Panc1 (cell line): ENCODE results near the gene HHAT. TPM values are rescaled to one million over a fixed set of nuclear protein-coding genes. Genes with fewer than 3 reads are reported as not detected.

Source experiments
- ATAC-seq: fragments of 200-7000 bp; cut with Tn5 transposase; 2 replicates; pipeline ENCODE4 v1.9.1; 2020; ENCODE audit warnings: mild to moderate bottlenecking, moderate library complexity
- BruUV-seq: library from RNA; stranded (reverse); fragments of 400-500 nt; replicated peaks from 2 replicates; lab custom pipeline; 2021; lab: Mats Ljungman, UMichigan
- CTCF ChIA-PET: fragments of 300-600 bp; sonication (Branson Sonifier 250); formaldehyde crosslinking; loops from one replicate; lab custom pipeline; 2022; ENCODE audit warnings: antibody characterized with exemption; lab: Charles Lee
- POLR2A ChIA-PET: fragments of 300-600 bp; sonication (Branson Sonifier 250); formaldehyde crosslinking; loops from one replicate; lab custom pipeline; 2022; ENCODE audit warnings: antibody characterized with exemption; lab: Charles Lee
- DNase-seq: peaks from one replicate; pipeline ENCODE4 v3.0.0-alpha.2; 2010; ENCODE audit warnings: low read depth, low spot score
- H3K27ac ChIP-seq: 2 replicates; pipeline ENCODE4 v1.5.1; 2011; ENCODE audit warnings: mild to moderate bottlenecking, low read length, inconsistent platforms
- H3K27me3 ChIP-seq: fragments of 200-500 bp; sonication (Bioruptor generic); 2 replicates; pipeline ENCODE4 v1.6.0; 2014; ENCODE audit warnings: low read length, inconsistent platforms; ENCODE audit not compliant: control insufficient read depth, insufficient read depth
- H3K36me3 ChIP-seq: fragments of 200-500 bp; sonication (Bioruptor generic); 2 replicates; pipeline ENCODE4 v1.5.1; 2014; ENCODE audit warnings: inconsistent platforms, mild to moderate bottlenecking, low read length, moderate library complexity; ENCODE audit not compliant: control insufficient read depth, insufficient read depth
- H3K4me1 ChIP-seq: 2 replicates; pipeline ENCODE4 v1.5.1; 2011; ENCODE audit warnings: inconsistent platforms, mild to moderate bottlenecking, low read length, moderate library complexity; ENCODE audit not compliant: control insufficient read depth, insufficient read depth
- H3K4me3 ChIP-seq, 2 experiments: 2 replicates each; pipeline ENCODE4 v1.5.1; 2011 to 2012; ENCODE audit warnings: low read depth in 2 of 2, low read length in 2 of 2, mild to moderate bottlenecking in 2 of 2, inconsistent platforms in 1 of 2, moderate library complexity in 1 of 2
- H3K9me3 ChIP-seq: fragments of 200-500 bp; sonication (Bioruptor generic); 2 replicates; pipeline ENCODE4 v1.5.1; 2014; ENCODE audit warnings: low read depth, mild to moderate bottlenecking, inconsistent platforms, low read length, moderate library complexity; ENCODE audit not compliant: control insufficient read depth, insufficient read depth
- POLR2AphosphoS5 ChIP-seq: IDR thresholded peaks from 2 replicates; pipeline ENCODE4 v1.6.1; 2012; ENCODE audit warnings: mild to moderate bottlenecking, low read depth, low read length, moderate library complexity
- SIN3A ChIP-seq: IDR thresholded peaks from 2 replicates; pipeline ENCODE4 v1.6.1; 2012; ENCODE audit warnings: low read depth, mild to moderate bottlenecking, low read length, moderate library complexity, borderline replicate concordance; ENCODE audit not compliant: insufficient read depth
- TCF7L2 ChIP-seq: IDR thresholded peaks from 2 replicates; pipeline ENCODE4 v1.6.1; 2011; ENCODE audit warnings: mild to moderate bottlenecking, low read depth, low read length, inconsistent platforms
- in situ Hi-C: cut with HindIII; loops from 2 replicates; pipeline ENCODE4 v1.10.0; 2016; ENCODE audit warnings: low sequenced_read_pairs, low pct_unique_long_range_greater_than_20kb
- intact Hi-C: fragments of 100-400 bp; cut with micrococcal nuclease; formaldehyde crosslinking; loops from one replicate; pipeline ENCODE4 v1.10.0; 2022; ENCODE audit not compliant: unreplicated experiment
- total RNA-seq: library from RNA; stranded (reverse); gene quantifications from one replicate; pipeline ENCODE4 v1.2.1, GENCODE V29; 2021; ENCODE audit not compliant: unreplicated experiment
- TF ChIP-seq, protein P1 (sequence below), 2 experiments: IDR thresholded peaks; 2 replicates each; pipeline ENCODE4 v1.6.1; 2011 to 2012; ENCODE audit warnings: low read depth in 2 of 2, control low read depth in 1 of 2, low read length in 1 of 2, mild to moderate bottlenecking in 1 of 2, moderate library complexity in 1 of 2; ENCODE audit not compliant: insufficient read depth in 1 of 2
- TF ChIP-seq, protein P2 (sequence below): fragments of 450-650 bp; IDR thresholded peaks from 2 replicates; pipeline ENCODE4 v1.5.1; 2017; ENCODE audit warnings: mild to moderate bottlenecking

Gene HHAT
- total RNA-seq, 1 experiment from 2014 or later = 2.3 TPM

DNA sequence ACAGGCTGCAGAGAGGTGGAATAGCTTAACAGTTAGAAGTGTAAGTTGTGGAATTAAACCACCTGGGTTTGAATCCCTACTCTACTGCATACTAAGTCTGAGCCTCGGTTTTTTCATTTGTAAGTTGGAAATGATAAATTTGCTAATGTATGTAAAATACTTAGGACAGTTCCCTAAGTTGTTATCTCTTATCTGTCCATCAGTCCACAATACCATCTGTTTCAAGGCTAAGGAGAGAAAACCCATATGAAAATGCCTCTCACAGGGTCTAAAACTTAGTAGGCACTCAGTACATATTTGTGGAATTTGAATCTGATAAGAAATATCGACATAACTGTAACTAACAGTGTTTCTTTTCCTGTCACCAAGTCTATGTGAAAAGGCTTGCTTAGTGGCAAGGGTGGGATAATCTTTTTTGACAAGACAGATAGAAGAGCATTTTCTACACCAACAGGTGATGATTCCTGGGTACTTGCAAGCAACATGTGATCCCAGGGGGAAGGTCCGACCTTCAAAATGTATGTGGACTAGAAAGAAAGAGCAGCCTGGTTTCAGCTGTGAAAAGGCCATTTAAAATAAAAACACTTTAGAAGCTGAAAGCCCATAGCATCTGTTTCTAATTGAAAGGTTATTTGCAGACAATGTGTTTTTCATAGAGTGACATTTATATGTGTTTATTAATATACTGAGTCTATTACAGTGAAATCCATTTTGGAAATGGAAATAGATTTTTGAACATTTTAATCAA lies 202.9 kb downstream of the HHAT start:
- DNase-seq = no peak
- Histone ChIP-seq H3K4me3 (no peak overlapping the region), H3K36me3 (no peaks in the 10 kb centered on the region), H3K27ac (no peak overlapping the region), H3K27me3 (no peaks in the 10 kb centered on the region), H3K4me1 (no peaks in the 10 kb centered on the region), H3K9me3 (no peaks in the 10 kb centered on the region)
- ChIA-PET CTCF (no interaction called here), POLR2A (no interaction called here)
- intact Hi-C loops = no loop called here
- no peak for TF ChIP-seq TCF7L2
- TF ChIP-seq SIN3A = no peak
- TF ChIP-seq, protein P1, sequence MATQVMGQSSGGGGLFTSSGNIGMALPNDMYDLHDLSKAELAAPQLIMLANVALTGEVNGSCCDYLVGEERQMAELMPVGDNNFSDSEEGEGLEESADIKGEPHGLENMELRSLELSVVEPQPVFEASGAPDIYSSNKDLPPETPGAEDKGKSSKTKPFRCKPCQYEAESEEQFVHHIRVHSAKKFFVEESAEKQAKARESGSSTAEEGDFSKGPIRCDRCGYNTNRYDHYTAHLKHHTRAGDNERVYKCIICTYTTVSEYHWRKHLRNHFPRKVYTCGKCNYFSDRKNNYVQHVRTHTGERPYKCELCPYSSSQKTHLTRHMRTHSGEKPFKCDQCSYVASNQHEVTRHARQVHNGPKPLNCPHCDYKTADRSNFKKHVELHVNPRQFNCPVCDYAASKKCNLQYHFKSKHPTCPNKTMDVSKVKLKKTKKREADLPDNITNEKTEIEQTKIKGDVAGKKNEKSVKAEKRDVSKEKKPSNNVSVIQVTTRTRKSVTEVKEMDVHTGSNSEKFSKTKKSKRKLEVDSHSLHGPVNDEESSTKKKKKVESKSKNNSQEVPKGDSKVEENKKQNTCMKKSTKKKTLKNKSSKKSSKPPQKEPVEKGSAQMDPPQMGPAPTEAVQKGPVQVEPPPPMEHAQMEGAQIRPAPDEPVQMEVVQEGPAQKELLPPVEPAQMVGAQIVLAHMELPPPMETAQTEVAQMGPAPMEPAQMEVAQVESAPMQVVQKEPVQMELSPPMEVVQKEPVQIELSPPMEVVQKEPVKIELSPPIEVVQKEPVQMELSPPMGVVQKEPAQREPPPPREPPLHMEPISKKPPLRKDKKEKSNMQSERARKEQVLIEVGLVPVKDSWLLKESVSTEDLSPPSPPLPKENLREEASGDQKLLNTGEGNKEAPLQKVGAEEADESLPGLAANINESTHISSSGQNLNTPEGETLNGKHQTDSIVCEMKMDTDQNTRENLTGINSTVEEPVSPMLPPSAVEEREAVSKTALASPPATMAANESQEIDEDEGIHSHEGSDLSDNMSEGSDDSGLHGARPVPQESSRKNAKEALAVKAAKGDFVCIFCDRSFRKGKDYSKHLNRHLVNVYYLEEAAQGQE (IDR thresholded peaks at IDR 0.05; ENCODE audit: insufficient read depth in 1 of 2, low read depth in 2 of 2, low read length in 1 of 2) = no peak
- TF ChIP-seq, protein P2, sequence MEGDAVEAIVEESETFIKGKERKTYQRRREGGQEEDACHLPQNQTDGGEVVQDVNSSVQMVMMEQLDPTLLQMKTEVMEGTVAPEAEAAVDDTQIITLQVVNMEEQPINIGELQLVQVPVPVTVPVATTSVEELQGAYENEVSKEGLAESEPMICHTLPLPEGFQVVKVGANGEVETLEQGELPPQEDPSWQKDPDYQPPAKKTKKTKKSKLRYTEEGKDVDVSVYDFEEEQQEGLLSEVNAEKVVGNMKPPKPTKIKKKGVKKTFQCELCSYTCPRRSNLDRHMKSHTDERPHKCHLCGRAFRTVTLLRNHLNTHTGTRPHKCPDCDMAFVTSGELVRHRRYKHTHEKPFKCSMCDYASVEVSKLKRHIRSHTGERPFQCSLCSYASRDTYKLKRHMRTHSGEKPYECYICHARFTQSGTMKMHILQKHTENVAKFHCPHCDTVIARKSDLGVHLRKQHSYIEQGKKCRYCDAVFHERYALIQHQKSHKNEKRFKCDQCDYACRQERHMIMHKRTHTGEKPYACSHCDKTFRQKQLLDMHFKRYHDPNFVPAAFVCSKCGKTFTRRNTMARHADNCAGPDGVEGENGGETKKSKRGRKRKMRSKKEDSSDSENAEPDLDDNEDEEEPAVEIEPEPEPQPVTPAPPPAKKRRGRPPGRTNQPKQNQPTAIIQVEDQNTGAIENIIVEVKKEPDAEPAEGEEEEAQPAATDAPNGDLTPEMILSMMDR = no peak
- TF ChIP-seq POLR2AphosphoS5 = no peak
- in situ Hi-C loops = no loop called here
- no peak for ATAC-seq
- no TSS peak for BruUV-seq

DNA sequence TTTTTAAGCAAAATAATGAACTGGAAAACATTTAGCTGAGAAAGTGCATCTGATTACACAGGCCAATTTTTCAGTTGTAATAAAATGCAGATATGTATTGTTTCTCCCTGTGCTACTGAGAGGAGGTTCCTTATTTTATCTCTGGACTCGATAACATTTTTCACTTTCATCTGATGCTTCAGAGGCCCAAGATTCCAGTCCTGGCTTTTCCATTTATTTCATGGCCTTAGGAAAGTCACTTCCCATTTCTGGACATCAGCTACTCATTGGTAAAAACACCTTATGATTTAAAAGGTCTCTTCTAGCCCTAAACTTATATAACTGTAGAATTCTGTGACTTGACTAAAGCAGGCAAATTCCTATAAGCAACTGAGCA lies 203.5 kb downstream of the HHAT start:
- H3K4me1 ChIP-seq = no peaks in the 10 kb centered on the region
- no peaks in the 10 kb centered on the region for H3K36me3 ChIP-seq
- ChIA-PET CTCF (no interaction called here), POLR2A (no interaction called here)
- TF ChIP-seq, protein P2 = no peak
- TF ChIP-seq POLR2AphosphoS5 = no peak
- TF ChIP-seq, protein P1 (IDR thresholded peaks at IDR 0.05; ENCODE audit: insufficient read depth in 1 of 2, low read depth in 2 of 2, low read length in 1 of 2) = no peak
- no peak for TF ChIP-seq TCF7L2
- TF ChIP-seq SIN3A = no peak
- in situ Hi-C loops (no loop called here), intact Hi-C loops (no loop called here)
- BruUV-seq = no TSS peak
- no peaks in the 10 kb centered on the region for H3K27me3 ChIP-seq
- ATAC-seq = no peak
- H3K27ac ChIP-seq = no peak overlapping the region
- DNase-seq = no peak
- H3K9me3 ChIP-seq = no peaks in the 10 kb centered on the region
- H3K4me3 ChIP-seq = no peak overlapping the region
